ENCODE results near the gene NSG1. TPM values are rescaled to one million over a fixed set of nuclear protein-coding genes. Genes with fewer than 3 reads are reported as not detected.

NSG1 gene
- total RNA-seq, 4 donors from 2014 or later, result 0.44 to 6.5 (median 3.6) TPM

DNA sequence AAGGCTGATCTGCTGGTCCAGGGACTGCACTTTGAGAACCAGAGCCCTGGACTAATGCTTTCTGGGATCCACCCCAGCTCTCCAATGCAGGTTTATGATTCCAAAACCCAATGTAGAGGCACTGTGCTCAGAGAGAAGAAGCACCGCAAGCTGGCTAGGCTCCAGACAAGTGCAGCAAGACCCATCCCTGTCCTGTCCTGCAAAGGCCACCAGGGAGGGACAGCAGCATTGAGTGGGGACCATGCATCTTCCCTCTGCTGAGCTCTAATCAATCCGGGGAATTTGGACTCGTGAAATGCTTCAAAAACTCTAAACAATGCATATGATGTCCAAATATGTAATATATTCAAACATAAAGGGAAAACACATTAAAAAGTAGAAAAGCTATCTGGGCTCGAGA lies 10.8 kb upstream of the NSG1 start:
- WGBS, 2 donors, result 68 to 86% methylated on average over 4 of the region's 4 CpGs
- Histone ChIP-seq H3K27me3 (peaks cover 0 to 5% of the 10 kb centered on the region in 2 donors), H3K36me3 (no peaks in the 10 kb centered on the region), H3K27ac (no peak overlapping the region), H3K9me3 (peaks cover 0 to 15% (median 0%) of the 10 kb centered on the region in 4 donors), H3K4me1 (no peaks in the 10 kb centered on the region), H3K4me3 (no peak overlapping the region)
- TF ChIP-seq, protein P1, sequence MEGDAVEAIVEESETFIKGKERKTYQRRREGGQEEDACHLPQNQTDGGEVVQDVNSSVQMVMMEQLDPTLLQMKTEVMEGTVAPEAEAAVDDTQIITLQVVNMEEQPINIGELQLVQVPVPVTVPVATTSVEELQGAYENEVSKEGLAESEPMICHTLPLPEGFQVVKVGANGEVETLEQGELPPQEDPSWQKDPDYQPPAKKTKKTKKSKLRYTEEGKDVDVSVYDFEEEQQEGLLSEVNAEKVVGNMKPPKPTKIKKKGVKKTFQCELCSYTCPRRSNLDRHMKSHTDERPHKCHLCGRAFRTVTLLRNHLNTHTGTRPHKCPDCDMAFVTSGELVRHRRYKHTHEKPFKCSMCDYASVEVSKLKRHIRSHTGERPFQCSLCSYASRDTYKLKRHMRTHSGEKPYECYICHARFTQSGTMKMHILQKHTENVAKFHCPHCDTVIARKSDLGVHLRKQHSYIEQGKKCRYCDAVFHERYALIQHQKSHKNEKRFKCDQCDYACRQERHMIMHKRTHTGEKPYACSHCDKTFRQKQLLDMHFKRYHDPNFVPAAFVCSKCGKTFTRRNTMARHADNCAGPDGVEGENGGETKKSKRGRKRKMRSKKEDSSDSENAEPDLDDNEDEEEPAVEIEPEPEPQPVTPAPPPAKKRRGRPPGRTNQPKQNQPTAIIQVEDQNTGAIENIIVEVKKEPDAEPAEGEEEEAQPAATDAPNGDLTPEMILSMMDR (IDR thresholded peaks at IDR 0.05), result no peak
- TF ChIP-seq POLR2A (IDR thresholded peaks at IDR 0.05) (no peak), EP300 (IDR thresholded peaks at IDR 0.05) (no peak)
- no peak for DNase-seq (ENCODE audit: low spot score in 2 of 2)

- TF ChIP-seq, protein P1 (IDR thresholded peaks at IDR 0.05), result no peak
- TF ChIP-seq POLR2A (IDR thresholded peaks at IDR 0.05) (no peak), EP300 (IDR thresholded peaks at IDR 0.05) (no peak)
- Histone ChIP-seq H3K27ac (no peak overlapping the region), H3K27me3 (peaks cover 0 to 5% of the 10 kb centered on the region in 2 donors), H3K4me3 (no peak overlapping the region), H3K4me1 (no peaks in the 10 kb centered on the region), H3K36me3 (no peaks in the 10 kb centered on the region), H3K9me3 (peaks cover 0 to 12% (median 0%) of the 10 kb centered on the region in 4 donors)
- DNase-seq (ENCODE audit: low spot score in 2 of 2), result no peak
- WGBS, 2 donors, result 75 to 77% methylated on average over 12 of the region's 12 CpGs
Measured at GRCh38 chr4:4377191-4377590, 9.7 kb upstream of the NSG1 start.

DNA sequence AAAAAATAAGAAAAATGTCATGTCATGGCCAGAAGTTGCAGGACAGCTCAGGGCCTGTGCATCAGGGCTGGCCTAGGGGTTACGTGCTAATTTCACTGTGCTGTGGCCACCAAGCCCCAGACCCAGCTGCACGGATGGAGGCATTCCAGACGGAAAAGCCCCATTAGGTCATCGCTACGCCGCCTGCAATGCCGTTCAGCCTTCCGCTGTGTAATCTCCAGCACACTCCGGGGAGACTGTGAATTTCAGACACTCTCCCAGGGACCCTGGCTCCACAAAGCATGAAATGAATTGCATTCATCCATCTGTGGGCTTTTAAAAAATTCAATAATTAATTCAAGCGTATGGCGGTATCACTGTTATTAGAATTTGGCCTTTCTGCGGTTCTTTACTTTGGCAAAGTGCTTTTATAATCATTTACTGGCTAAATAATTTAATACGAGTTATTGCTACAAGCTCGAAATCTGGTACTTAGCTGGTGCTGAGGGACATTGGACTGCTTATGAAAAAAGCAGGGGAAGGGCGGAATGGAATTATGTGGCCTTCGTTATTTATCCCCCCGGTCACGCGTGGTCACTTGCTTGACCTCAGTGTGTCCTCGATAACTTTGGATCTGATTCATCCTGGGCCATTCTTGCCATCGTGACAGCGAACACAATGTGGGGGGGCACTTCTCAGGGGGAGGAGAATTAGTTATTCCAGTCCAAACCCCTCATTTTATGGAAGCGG lies 9.0 kb upstream of the NSG1 start:
- 45 to 50% methylated on average over 23 of the region's 23 CpGs for WGBS, 2 donors
- no peaks in the 10 kb centered on the region for H3K36me3 ChIP-seq
- TF ChIP-seq, protein P1 (IDR thresholded peaks at IDR 0.05), result no peak
- no peak for TF ChIP-seq POLR2A (IDR thresholded peaks at IDR 0.05)
- no peak for TF ChIP-seq EP300 (IDR thresholded peaks at IDR 0.05)
- peaks cover 0 to 12% (median 0%) of the 10 kb centered on the region in 4 donors for H3K9me3 ChIP-seq
- no peak for DNase-seq (ENCODE audit: low spot score in 2 of 2)
- H3K27ac ChIP-seq, result no peak overlapping the region
- H3K4me3 ChIP-seq, result no peak overlapping the region
- H3K27me3 ChIP-seq, result peaks cover 0 to 5% of the 10 kb centered on the region in 2 donors
- H3K4me1 ChIP-seq, result no peaks in the 10 kb centered on the region

DNA sequence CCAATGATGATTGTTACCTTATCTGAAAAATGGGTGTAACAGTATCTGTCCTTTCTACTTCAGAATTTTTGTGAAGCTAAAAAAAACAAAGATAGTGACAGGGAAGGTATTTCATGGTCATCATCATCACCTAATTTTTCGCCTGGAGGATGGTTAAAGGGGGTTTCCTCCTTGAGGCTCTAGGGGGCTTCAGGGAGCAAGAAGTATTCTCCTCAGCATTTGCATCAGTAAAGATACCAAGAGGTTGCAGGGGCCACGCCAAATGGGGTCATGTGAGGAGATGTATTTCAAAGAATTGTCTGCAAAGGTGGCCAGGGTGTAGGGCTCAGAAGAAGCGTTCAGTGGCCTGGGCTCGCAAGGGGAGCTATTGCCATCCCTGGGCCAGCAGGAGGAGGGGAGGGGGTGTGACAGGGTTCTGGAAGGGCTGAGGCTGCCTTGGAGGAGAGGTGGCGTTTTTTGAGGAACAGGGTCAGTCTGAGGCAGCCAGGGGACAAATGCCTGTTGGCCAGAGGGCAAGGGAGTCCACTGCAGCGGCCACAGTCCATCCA lies 7.3 kb upstream of the NSG1 start:
- DNase-seq (ENCODE audit: low spot score in 2 of 2), result no peak
- TF ChIP-seq EP300 (IDR thresholded peaks at IDR 0.05), result no peak
- no peak for TF ChIP-seq POLR2A (IDR thresholded peaks at IDR 0.05)
- TF ChIP-seq, protein P1 (IDR thresholded peaks at IDR 0.05), result no peak
- 56 to 57% methylated on average over 6 of the region's 6 CpGs for WGBS, 2 donors
- H3K36me3 ChIP-seq, result no peaks in the 10 kb centered on the region
- no peaks in the 10 kb centered on the region for H3K4me1 ChIP-seq
- no peak overlapping the region for H3K27ac ChIP-seq
- no peak overlapping the region for H3K4me3 ChIP-seq
- peaks cover 0 to 6% (median 0%) of the 10 kb centered on the region in 4 donors for H3K9me3 ChIP-seq
- peaks cover 0 to 19% of the 10 kb centered on the region in 2 donors for H3K27me3 ChIP-seq

- Histone ChIP-seq H3K27ac (no peak overlapping the region), H3K36me3 (no peaks in the 10 kb centered on the region), H3K27me3 (peaks cover 0 to 54% of the 10 kb centered on the region in 2 donors), H3K4me1 (peaks cover 0 to 26% (median 18%) of the 10 kb centered on the region in 4 donors), H3K4me3 (no peak overlapping the region), H3K9me3 (no peaks in the 10 kb centered on the region)
- DNase-seq (ENCODE audit: low spot score in 2 of 2), result no peak
- TF ChIP-seq EP300 (IDR thresholded peaks at IDR 0.05) (no peak), POLR2A (IDR thresholded peaks at IDR 0.05) (no peak)
- TF ChIP-seq, protein P1 (IDR thresholded peaks at IDR 0.05), result no peak
- WGBS, 2 donors, result 79 to 84% methylated on average over 3 of the region's 3 CpGs
Measured at GRCh38 chr4:4383085-4383484, 3.8 kb upstream of the NSG1 start.
